HG02798 (cell line): Measurements from ENCODE around the gene SMOC2.
"Not testable (repeated sequence)": the region's sequence is repeated elsewhere in the genome, so short reads cannot be mapped to it uniquely, and the experiment has no call there.

Source experiments
- ATAC-seq: cut with Tn5 transposase; IDR thresholded peaks from one replicate; pipeline ENCODE4 v1.9.1; 2021; ENCODE audit warnings: mild to moderate bottlenecking; ENCODE audit not compliant: unreplicated experiment, poor library complexity

SMOC2 gene

GRCh38 chr6:168560126-168560525, 119.1 kb downstream of the SMOC2 start:
- no peak for ATAC-seq

GRCh38 chr6:168562576-168563151, 121.7 kb downstream of the SMOC2 start:
- no peak for ATAC-seq

- ATAC-seq = no peak
These were observed 122.7 kb downstream of the SMOC2 start for GRCh38 chr6:168563656-168564055.

GRCh38 chr6:168565112-168565511, 124.1 kb downstream of the SMOC2 start:
- ATAC-seq = no peak

- no peak for ATAC-seq
These were observed 129.2 kb downstream of the SMOC2 start for GRCh38 chr6:168570211-168570610.

GRCh38 chr6:168571268-168571667, 130.3 kb downstream of the SMOC2 start:
- no peak for ATAC-seq

GRCh38 chr6:168573276-168573835, 132.4 kb downstream of the SMOC2 start:
- not testable (repeated sequence) for ATAC-seq

GRCh38 chr6:168574075-168574698, 133.2 kb downstream of the SMOC2 start:
- no peak for ATAC-seq

GRCh38 chr6:168574699-168575195, 133.8 kb downstream of the SMOC2 start:
- no peak for ATAC-seq

GRCh38 chr6:168575346-168576098, 134.5 kb downstream of the SMOC2 start:
- no peak for ATAC-seq

- no peak for ATAC-seq
These were observed 135.4 kb downstream of the SMOC2 start for GRCh38 chr6:168576388-168576787.

- no peak for ATAC-seq
These were observed 136.5 kb downstream of the SMOC2 start for GRCh38 chr6:168577496-168577895.

- no peak for ATAC-seq
These were observed 137.1 kb downstream of the SMOC2 start for GRCh38 chr6:168578036-168578435.

- ATAC-seq = no peak
These were observed 140.3 kb downstream of the SMOC2 start for GRCh38 chr6:168581236-168581635.

GRCh38 chr6:168581706-168582105, 140.7 kb downstream of the SMOC2 start:
- ATAC-seq = no peak

- no peak for ATAC-seq
These were observed 141.6 kb downstream of the SMOC2 start for GRCh38 chr6:168582571-168582981.

GRCh38 chr6:168583126-168583525, 142.1 kb downstream of the SMOC2 start:
- ATAC-seq = no peak

GRCh38 chr6:168583821-168584220, 142.8 kb downstream of the SMOC2 start:
- ATAC-seq = no peak

- no peak for ATAC-seq
These were observed 143.3 kb downstream of the SMOC2 start for GRCh38 chr6:168584249-168584648.

GRCh38 chr6:168584671-168585070, 143.7 kb downstream of the SMOC2 start:
- ATAC-seq = no peak

- no peak for ATAC-seq
These were observed 144.5 kb downstream of the SMOC2 start for GRCh38 chr6:168585441-168585840.
